Neural progenitor cell (in vitro differentiated cells): ENCODE measurements around the gene ASB2. TPM values are rescaled to one million over a fixed set of nuclear protein-coding genes. Genes with fewer than 3 reads are reported as not detected.

Source experiments
- DNase-seq: peaks from one replicate; pipeline ENCODE4 v3.0.0-alpha.2; 2016; ENCODE audit warnings: low spot score
- H2AFZ ChIP-seq: fragments of 200-600 bp; sonication (generic); replicated peaks from 2 replicates; pipeline ENCODE4 v1.6.1; 2016; ENCODE audit warnings: antibody characterized with exemption
- H3F3A ChIP-seq: fragments of 200-600 bp; sonication (generic); 2 replicates; pipeline ENCODE4 v1.6.1; 2016; ENCODE audit warnings: antibody characterized with exemption, low read depth
- H3K27ac ChIP-seq: fragments of 200-600 bp; sonication (generic); 2 replicates; pipeline ENCODE4 v1.5.1; 2016; ENCODE audit warnings: mild to moderate bottlenecking
- H3K27me3 ChIP-seq: fragments of 200-600 bp; sonication (generic); 2 replicates; pipeline ENCODE4 v1.6.1; 2016; ENCODE audit warnings: mild to moderate bottlenecking, moderate library complexity
- H3K36me3 ChIP-seq: fragments of 200-600 bp; sonication (generic); 2 replicates; pipeline ENCODE4 v1.5.1; 2016
- H3K4me1 ChIP-seq: fragments of 200-600 bp; sonication (generic); 2 replicates; pipeline ENCODE4 v1.6.1; 2016; ENCODE audit warnings: mixed run types
- H3K4me2 ChIP-seq: fragments of 200-600 bp; sonication (generic); 2 replicates; pipeline ENCODE4 v1.6.1; 2016
- H3K4me3 ChIP-seq: fragments of 200-600 bp; sonication (generic); 2 replicates; pipeline ENCODE4 v1.5.1; 2016
- H3K79me2 ChIP-seq: fragments of 200-600 bp; sonication (generic); 2 replicates; pipeline ENCODE4 v1.6.1; 2016; ENCODE audit warnings: low read depth
- H3K9ac ChIP-seq: fragments of 200-600 bp; sonication (generic); 2 replicates; pipeline ENCODE4 v1.6.1; 2016
- H3K9me3 ChIP-seq: fragments of 200-600 bp; sonication (generic); 2 replicates; pipeline ENCODE4 v1.5.1; 2016; ENCODE audit warnings: low read depth
- H4K20me1 ChIP-seq: fragments of 200-600 bp; sonication (generic); 2 replicates; pipeline ENCODE4 v1.6.1; 2016; ENCODE audit warnings: low read depth
- H3K27ac Mint-ChIP-seq: 3 replicates; pipeline ENCODE4 v1.8.0; 2021; ENCODE audit warnings: mixed read lengths
- H3K27me3 Mint-ChIP-seq: 2 replicates; pipeline ENCODE4 v1.8.0; 2022; ENCODE audit warnings: low read depth, mild to moderate bottlenecking, inconsistent platforms, moderate library complexity, mixed read lengths; ENCODE audit not compliant: insufficient read depth
- H3K36me3 Mint-ChIP-seq: 3 replicates; pipeline ENCODE4 v1.8.0; 2021; ENCODE audit warnings: mixed read lengths
- H3K4me1 Mint-ChIP-seq: 3 replicates; pipeline ENCODE4 v1.8.0; 2021; ENCODE audit warnings: mixed read lengths
- H3K4me3 Mint-ChIP-seq: 3 replicates; pipeline ENCODE4 v1.8.0; 2021; ENCODE audit warnings: mild to moderate bottlenecking, moderate library complexity, mixed read lengths
- H3K9me3 Mint-ChIP-seq: 3 replicates; pipeline ENCODE4 v1.8.0; 2020; ENCODE audit warnings: mixed read lengths
- CTCF ChIP-seq: fragments of 200-600 bp; sonication (generic); IDR thresholded peaks from 2 replicates; pipeline ENCODE4 v1.5.1; 2017; ENCODE audit warnings: antibody characterized with exemption, mild to moderate bottlenecking
- EZH2 ChIP-seq: fragments of 200-600 bp; sonication (generic); IDR thresholded peaks from 2 replicates; pipeline ENCODE4 v1.6.1; 2017; ENCODE audit warnings: antibody characterized with exemption, mild to moderate bottlenecking, moderate library complexity
- EZH2phosphoT487 ChIP-seq: fragments of 200-600 bp; sonication (generic); IDR thresholded peaks from 2 replicates; pipeline ENCODE4 v1.6.1; 2017; ENCODE audit warnings: antibody characterized with exemption
- total RNA-seq: library from RNA; depleted of rRNA; stranded (reverse); fragments of >200 nt; gene quantifications from 2 replicates; pipeline ENCODE4 v1.2.3, GENCODE V29; 2015; ENCODE audit warnings: low replicate concordance

The ASB2 gene
- total RNA-seq, 1 donor from 2014 or later: not detected

DNA sequence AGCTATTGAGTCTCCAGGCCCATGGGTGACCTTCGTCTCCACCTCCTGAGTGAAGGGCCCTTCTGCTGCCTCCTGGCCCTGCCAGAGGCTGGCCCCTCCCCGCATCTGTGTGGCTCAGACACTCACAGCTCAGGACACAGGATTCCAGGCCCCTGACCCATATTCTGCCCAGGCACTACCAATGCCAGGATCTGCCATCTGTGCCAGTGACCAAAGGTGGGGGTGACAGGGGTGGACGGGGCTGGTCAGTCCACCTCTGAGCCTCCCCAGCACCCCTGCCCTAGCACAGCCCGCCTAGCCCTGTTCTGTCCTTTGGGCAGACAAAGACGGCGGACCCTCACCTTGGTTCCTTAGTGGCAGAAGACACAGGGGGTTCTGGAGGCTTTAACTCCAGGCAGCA, 2.8 kb downstream of the ASB2 start:
- no peak for DNase-seq
- Mint-ChIP-seq H3K4me3 (no peak overlapping the region), H3K27me3 (peaks cover 12% of the 10 kb centered on the region), H3K36me3 (no peaks in the 10 kb centered on the region), H3K9me3 (no peaks in the 10 kb centered on the region), H3K4me1 (peaks cover 14% of the 10 kb centered on the region), H3K27ac (no peak overlapping the region)
- H4K20me1 ChIP-seq: no peaks in the 10 kb centered on the region
- no peaks in the 10 kb centered on the region for H3K79me2 ChIP-seq
- TF ChIP-seq EZH2 (no peak), CTCF (no peak), EZH2phosphoT487 (no peak)
- H3F3A ChIP-seq: no peaks in the 10 kb centered on the region
- no peak overlapping the region for H3K27ac ChIP-seq
- H2AFZ ChIP-seq: no peak overlapping the region
- no peak overlapping the region for H3K9ac ChIP-seq
- H3K36me3 ChIP-seq: no peaks in the 10 kb centered on the region
- H3K4me2 ChIP-seq: no peak overlapping the region
- no peaks in the 10 kb centered on the region for H3K9me3 ChIP-seq
- H3K4me3 ChIP-seq: no peak overlapping the region
- no peaks in the 10 kb centered on the region for H3K27me3 ChIP-seq
- H3K4me1 ChIP-seq: peaks cover 12% of the 10 kb centered on the region

GRCh38 chr14:93972618-93973205, 3.7 kb downstream of the ASB2 start:
- H3K27me3 Mint-ChIP-seq: peaks cover 12% of the 10 kb centered on the region
- no peak overlapping the region for H3K9ac ChIP-seq
- no peak overlapping the region for H3K4me3 Mint-ChIP-seq
- no peaks in the 10 kb centered on the region for H3K36me3 Mint-ChIP-seq
- no peak overlapping the region for H3K27ac ChIP-seq
- H3K27me3 ChIP-seq: no peaks in the 10 kb centered on the region
- H3K9me3 Mint-ChIP-seq: no peaks in the 10 kb centered on the region
- no peaks in the 10 kb centered on the region for H4K20me1 ChIP-seq
- no peak overlapping the region for H2AFZ ChIP-seq
- H3K4me3 ChIP-seq: no peak overlapping the region
- peaks cover 14% of the 10 kb centered on the region for H3K4me1 Mint-ChIP-seq
- H3K4me2 ChIP-seq: no peak overlapping the region
- H3K9me3 ChIP-seq: no peaks in the 10 kb centered on the region
- TF ChIP-seq EZH2 (no peak), CTCF (no peak), EZH2phosphoT487 (no peak)
- no peaks in the 10 kb centered on the region for H3F3A ChIP-seq
- H3K79me2 ChIP-seq: no peaks in the 10 kb centered on the region
- DNase-seq: no peak
- H3K27ac Mint-ChIP-seq: no peak overlapping the region
- H3K4me1 ChIP-seq: peaks cover 12% of the 10 kb centered on the region
- H3K36me3 ChIP-seq: no peaks in the 10 kb centered on the region

GRCh38 chr14:93971635-93972027, 4.7 kb downstream of the ASB2 start:
- H3K4me3 Mint-ChIP-seq: no peak overlapping the region
- TF ChIP-seq CTCF: no peak
- TF ChIP-seq EZH2: no peak
- TF ChIP-seq EZH2phosphoT487: no peak
- Histone ChIP-seq H2AFZ (no peak overlapping the region), H3K9ac (no peak overlapping the region), H3K9me3 (no peaks in the 10 kb centered on the region), H4K20me1 (no peaks in the 10 kb centered on the region), H3F3A (no peaks in the 10 kb centered on the region), H3K4me1 (peaks cover 12% of the 10 kb centered on the region), H3K36me3 (no peaks in the 10 kb centered on the region), H3K27me3 (no peaks in the 10 kb centered on the region), H3K79me2 (no peaks in the 10 kb centered on the region), H3K4me2 (no peak overlapping the region), H3K4me3 (no peak overlapping the region), H3K27ac (no peak overlapping the region)
- H3K4me1 Mint-ChIP-seq: peaks cover 14% of the 10 kb centered on the region
- DNase-seq: no peak
- H3K9me3 Mint-ChIP-seq: no peaks in the 10 kb centered on the region
- H3K27ac Mint-ChIP-seq: no peak overlapping the region
- no peaks in the 10 kb centered on the region for H3K36me3 Mint-ChIP-seq
- peaks cover 10% of the 10 kb centered on the region for H3K27me3 Mint-ChIP-seq
